ENCODE results near the gene ZNF91.
"Not testable (repeated sequence)": the region's sequence is repeated elsewhere in the genome, so short reads cannot be mapped to it uniquely, and the experiment has no call there.

DNA sequence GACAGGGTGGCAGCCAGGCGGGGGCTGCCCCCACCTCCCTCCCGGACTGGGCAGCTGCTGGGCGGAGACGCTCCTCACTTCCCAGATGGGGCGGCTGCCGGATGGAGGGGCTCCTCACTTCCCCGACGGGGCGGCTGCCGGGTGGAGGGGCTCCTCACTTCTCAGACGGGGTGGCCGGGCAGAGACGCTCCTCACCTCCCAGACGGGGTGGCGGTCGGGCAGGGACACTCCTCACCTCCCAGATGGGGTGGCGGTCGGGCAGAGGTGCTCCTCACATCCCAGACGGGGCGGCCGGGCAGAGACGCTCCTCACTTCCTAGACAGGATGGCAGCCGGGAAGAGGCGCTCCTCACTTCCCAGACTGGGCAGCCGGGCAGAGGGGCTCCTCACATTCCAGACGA, 105.3 kb downstream of the ZNF91 start:
- TF ChIP-seq, protein P1, sequence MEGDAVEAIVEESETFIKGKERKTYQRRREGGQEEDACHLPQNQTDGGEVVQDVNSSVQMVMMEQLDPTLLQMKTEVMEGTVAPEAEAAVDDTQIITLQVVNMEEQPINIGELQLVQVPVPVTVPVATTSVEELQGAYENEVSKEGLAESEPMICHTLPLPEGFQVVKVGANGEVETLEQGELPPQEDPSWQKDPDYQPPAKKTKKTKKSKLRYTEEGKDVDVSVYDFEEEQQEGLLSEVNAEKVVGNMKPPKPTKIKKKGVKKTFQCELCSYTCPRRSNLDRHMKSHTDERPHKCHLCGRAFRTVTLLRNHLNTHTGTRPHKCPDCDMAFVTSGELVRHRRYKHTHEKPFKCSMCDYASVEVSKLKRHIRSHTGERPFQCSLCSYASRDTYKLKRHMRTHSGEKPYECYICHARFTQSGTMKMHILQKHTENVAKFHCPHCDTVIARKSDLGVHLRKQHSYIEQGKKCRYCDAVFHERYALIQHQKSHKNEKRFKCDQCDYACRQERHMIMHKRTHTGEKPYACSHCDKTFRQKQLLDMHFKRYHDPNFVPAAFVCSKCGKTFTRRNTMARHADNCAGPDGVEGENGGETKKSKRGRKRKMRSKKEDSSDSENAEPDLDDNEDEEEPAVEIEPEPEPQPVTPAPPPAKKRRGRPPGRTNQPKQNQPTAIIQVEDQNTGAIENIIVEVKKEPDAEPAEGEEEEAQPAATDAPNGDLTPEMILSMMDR (IDR thresholded peaks at IDR 0.05), result not testable (repeated sequence)
- not testable (repeated sequence) for TF ChIP-seq POLR2A (IDR thresholded peaks at IDR 0.05)
